ENCODE measurements around the gene ANKRD17.

GRCh38 chr4:73103799-73104503, 154.6 kb downstream of the ANKRD17 start:
- no peak for TF ChIP-seq SUZ12 (IDR thresholded peaks at IDR 0.05; ENCODE audit: extremely low read depth, insufficient read depth, insufficient read length)
- TF ChIP-seq ZNF274 (IDR thresholded peaks at IDR 0.05; ENCODE audit: low read depth, low read length), result no peak
- no peak for TF ChIP-seq YY1 (IDR thresholded peaks at IDR 0.05; ENCODE audit: insufficient read depth, insufficient read length)

Measured in NT2/D1 (cell line).